CD14-positive monocyte (primary cell): Measurements from ENCODE around the gene EIF4G2. TPM values are rescaled to one million over a fixed set of nuclear protein-coding genes. Genes with fewer than 3 reads are reported as not detected.

Experiments
- DNase-seq, 3 donors: peaks; one replicate each; pipeline ENCODE4 v3.0.0-alpha.2; 2011 to 2022
- H2AFZ ChIP-seq: 2 replicates; pipeline ENCODE4 v1.6.0; 2012; ENCODE audit warnings: mild to moderate bottlenecking, low read depth, low read length, inconsistent platforms; ENCODE audit not compliant: insufficient read depth, poor library complexity, severe bottlenecking
- H3K27ac ChIP-seq, 2 donors: 1 replicate in 1 of 2; 2 replicates in 1 of 2; pipeline ENCODE4 v1.5.1; 2012 to 2013; ENCODE audit warnings: low read length in 2 of 2, control low read depth in 1 of 2, inconsistent platforms in 1 of 2, low read depth in 1 of 2, mild to moderate bottlenecking in 1 of 2
- H3K27me3 ChIP-seq, 2 donors: one replicate each; pipeline versions ENCODE4 v1.6.0 to v1.6.1; 2011 to 2013; ENCODE audit warnings: low read length in 2 of 2; ENCODE audit not compliant: control insufficient read depth in 2 of 2, insufficient read depth in 2 of 2
- H3K36me3 ChIP-seq, 2 donors: replicated peaks in 1 of 2; 1 replicate in 1 of 2; 2 replicates in 1 of 2; pipeline versions ENCODE4 v1.5.1 to v1.6.1; 2012 to 2013; ENCODE audit warnings: low read length in 2 of 2, control low read depth in 1 of 2, inconsistent platforms in 1 of 2, mild to moderate bottlenecking in 1 of 2; ENCODE audit not compliant: insufficient read depth in 2 of 2, control insufficient read depth in 1 of 2
- H3K4me1 ChIP-seq, 2 donors: 1 replicate in 1 of 2; 2 replicates in 1 of 2; pipeline versions ENCODE4 v1.5.1 to v1.6.1; 2012 to 2013; ENCODE audit warnings: low read length in 2 of 2, control low read depth in 1 of 2, inconsistent platforms in 1 of 2, mild to moderate bottlenecking in 1 of 2, moderate library complexity in 1 of 2; ENCODE audit not compliant: insufficient read depth in 2 of 2, control insufficient read depth in 1 of 2
- H3K4me2 ChIP-seq: replicated peaks from 2 replicates; pipeline ENCODE3; 2012; ENCODE audit warnings: low read length, moderate library complexity, mild to moderate bottlenecking; ENCODE audit not compliant: poor library complexity, severe bottlenecking; ENCODE audit errors: extremely low read depth
- H3K4me3 ChIP-seq, 3 experiments: fragments of 200-600 bp in 1 of 3; sonication (generic) in 1 of 3; replicated peaks in 1 of 3; 1 replicate in 2 of 3; 2 replicates in 1 of 3; pipeline ENCODE4 v1.5.1; 2011 to 2013; ENCODE audit warnings: low read length in 3 of 3, mild to moderate bottlenecking in 3 of 3, control low read depth in 2 of 3, low read depth in 2 of 3, inconsistent platforms in 1 of 3, moderate library complexity in 1 of 3
- H3K79me2 ChIP-seq: 2 replicates; pipeline ENCODE4 v1.6.0; 2012; ENCODE audit warnings: mild to moderate bottlenecking, control low read depth, inconsistent platforms, low read length, moderate library complexity; ENCODE audit not compliant: insufficient read depth
- H3K9ac ChIP-seq: 2 replicates; pipeline ENCODE4 v1.6.0; 2017; ENCODE audit warnings: low read length, mild to moderate bottlenecking; ENCODE audit not compliant: insufficient read depth, poor library complexity, severe bottlenecking
- H3K9me3 ChIP-seq, 2 donors: replicated peaks in 1 of 2; 1 replicate in 1 of 2; 2 replicates in 1 of 2; pipeline versions ENCODE4 v1.5.1 to v1.6.1; 2012 to 2013; ENCODE audit warnings: low read length in 2 of 2, control low read depth in 1 of 2; ENCODE audit not compliant: control insufficient read depth in 1 of 2, insufficient read depth in 1 of 2
- H4K20me1 ChIP-seq: 2 replicates; pipeline ENCODE4 v1.6.0; 2012; ENCODE audit warnings: mild to moderate bottlenecking, low read length, control low read depth, moderate library complexity; ENCODE audit not compliant: insufficient read depth
- H3K27ac Mint-ChIP-seq, 7 donors: one replicate each; pipeline ENCODE4 v1.8.0; 2020; ENCODE audit warnings: mild to moderate bottlenecking in 7 of 7, mixed read lengths in 7 of 7, moderate library complexity in 6 of 7, inconsistent platforms in 2 of 7
- H3K27me3 Mint-ChIP-seq, 3 donors: one replicate each; pipeline ENCODE4 v1.8.0; 2021 to 2022; ENCODE audit warnings: low read depth in 3 of 3, mild to moderate bottlenecking in 3 of 3, mixed read lengths in 3 of 3, moderate library complexity in 3 of 3, inconsistent platforms in 1 of 3
- H3K36me3 Mint-ChIP-seq, 2 donors: one replicate each; pipeline ENCODE4 v1.8.0; 2020; ENCODE audit warnings: mixed read lengths in 2 of 2, inconsistent platforms in 1 of 2, mild to moderate bottlenecking in 1 of 2
- H3K4me1 Mint-ChIP-seq: one replicate; pipeline ENCODE4 v1.8.0; 2020; ENCODE audit warnings: mild to moderate bottlenecking, mixed read lengths
- H3K4me3 Mint-ChIP-seq, 2 donors: one replicate each; pipeline ENCODE4 v1.8.0; 2020; ENCODE audit warnings: mild to moderate bottlenecking in 2 of 2, mixed read lengths in 2 of 2, moderate library complexity in 1 of 2
- H3K9me3 Mint-ChIP-seq, 7 donors: one replicate each; pipeline ENCODE4 v1.8.0; 2020 to 2022; ENCODE audit warnings: mixed read lengths in 7 of 7, mild to moderate bottlenecking in 6 of 7, moderate library complexity in 6 of 7, inconsistent platforms in 2 of 7
- WGBS: methylation state at CpG from one replicate; pipeline ENCODE4 v1.1.5; 2013; ENCODE audit warnings: missing lambda C conversion rate; ENCODE audit not compliant: insufficient coverage; 5-methylcytosine and 5-hydroxymethylcytosine counted together
- intact Hi-C, 2 donors: fragments of 100-400 bp; cut with micrococcal nuclease; formaldehyde crosslinking; loops; one replicate each; pipeline versions ENCODE4 v1.15.0 to v1.15.1; 2023
- polyA plus RNA-seq, 3 donors: library from polyadenylated mRNA; depleted of rRNA in 1 of 3; unstranded in 2 of 3; stranded (reverse) in 1 of 3; fragments of 300-500 nt in 2 of 3; fragments of >200 nt in 1 of 3; fragmentation: Illumina TruSeq in 2 of 3; gene quantifications; 1 replicate in 2 of 3; 2 replicates in 1 of 3; pipeline ENCODE4 v1.2.3, GENCODE V29; 2012 to 2021
- TF ChIP-seq, protein P1 (sequence below): fragments of 200-600 bp; IDR thresholded peaks from one replicate; pipeline ENCODE4 v1.8.0; 2022; ENCODE audit warnings: antibody characterized with exemption, mild to moderate bottlenecking

The EIF4G2 gene
- polyA plus RNA-seq, 3 donors, result 334 to 439 (median 386) TPM

- no peak overlapping the region for H3K4me2 ChIP-seq
- H3K4me3 ChIP-seq, result no peak overlapping the region
- Mint-ChIP-seq H3K4me3 (no peak overlapping the region), H3K27me3 (peaks cover 7 to 16% (median 9%) of the 10 kb centered on the region in 3 donors), H3K36me3 (peaks cover 55 to 57% of the 10 kb centered on the region in 2 donors), H3K4me1 (peaks cover 48% of the 10 kb centered on the region), H3K27ac (peak overlapping the region; percentile 13 to 92 (median 66)), H3K9me3 (peaks cover 0 to 4% (median 0%) of the 10 kb centered on the region in 7 donors)
- H3K9me3 ChIP-seq, result no peaks in the 10 kb centered on the region
- 100% methylated on average over 2 of the region's 2 CpGs for whole genome bisulfite sequencing
- H3K36me3 ChIP-seq, result peaks cover 48 to 56% of the 10 kb centered on the region in 2 donors
- H3K4me1 ChIP-seq, result peaks cover 40 to 46% of the 10 kb centered on the region in 2 donors
- TF ChIP-seq, protein P1, sequence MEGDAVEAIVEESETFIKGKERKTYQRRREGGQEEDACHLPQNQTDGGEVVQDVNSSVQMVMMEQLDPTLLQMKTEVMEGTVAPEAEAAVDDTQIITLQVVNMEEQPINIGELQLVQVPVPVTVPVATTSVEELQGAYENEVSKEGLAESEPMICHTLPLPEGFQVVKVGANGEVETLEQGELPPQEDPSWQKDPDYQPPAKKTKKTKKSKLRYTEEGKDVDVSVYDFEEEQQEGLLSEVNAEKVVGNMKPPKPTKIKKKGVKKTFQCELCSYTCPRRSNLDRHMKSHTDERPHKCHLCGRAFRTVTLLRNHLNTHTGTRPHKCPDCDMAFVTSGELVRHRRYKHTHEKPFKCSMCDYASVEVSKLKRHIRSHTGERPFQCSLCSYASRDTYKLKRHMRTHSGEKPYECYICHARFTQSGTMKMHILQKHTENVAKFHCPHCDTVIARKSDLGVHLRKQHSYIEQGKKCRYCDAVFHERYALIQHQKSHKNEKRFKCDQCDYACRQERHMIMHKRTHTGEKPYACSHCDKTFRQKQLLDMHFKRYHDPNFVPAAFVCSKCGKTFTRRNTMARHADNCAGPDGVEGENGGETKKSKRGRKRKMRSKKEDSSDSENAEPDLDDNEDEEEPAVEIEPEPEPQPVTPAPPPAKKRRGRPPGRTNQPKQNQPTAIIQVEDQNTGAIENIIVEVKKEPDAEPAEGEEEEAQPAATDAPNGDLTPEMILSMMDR, result no peak
- H4K20me1 ChIP-seq, result peaks cover 43% of the 10 kb centered on the region
- intact Hi-C loops, result loop anchor here in 1 of 2 donors (10.0 kb wide), 1 partner anchor 989 kb away; no protein-coding TSS in a partner anchor
- H3K9ac ChIP-seq, result no peak overlapping the region
- H3K27me3 ChIP-seq, result peaks cover 0 to 4% of the 10 kb centered on the region in 2 donors
- DNase-seq, result no peak
- peak overlapping the region in 1 of 2 donors; percentile 80 for H3K27ac ChIP-seq
- no peak overlapping the region for H2AFZ ChIP-seq
- H3K79me2 ChIP-seq, result peaks cover 5% of the 10 kb centered on the region
Measured at GRCh38 chr11:10796191-10796590, 12.5 kb downstream of the EIF4G2 start.

- Histone ChIP-seq H3K9ac (no peak overlapping the region), H3K4me1 (peaks cover 30 to 32% of the 10 kb centered on the region in 2 donors), H2AFZ (no peak overlapping the region), H3K4me2 (no peak overlapping the region), H3K9me3 (no peaks in the 10 kb centered on the region), H3K79me2 (no peaks in the 10 kb centered on the region), H4K20me1 (peaks cover 24% of the 10 kb centered on the region), H3K36me3 (peaks cover 22 to 31% of the 10 kb centered on the region in 2 donors), H3K27me3 (peaks cover 0 to 4% of the 10 kb centered on the region in 2 donors), H3K27ac (no peak overlapping the region), H3K4me3 (no peak overlapping the region)
- intact Hi-C loops, result loop anchor here (2.0 to 10.0 kb wide), 3 partner anchors 229 to 991 kb away; no protein-coding TSS in a partner anchor
- Mint-ChIP-seq H3K27me3 (peaks cover 9 to 23% (median 10%) of the 10 kb centered on the region in 3 donors), H3K4me1 (peaks cover 40% of the 10 kb centered on the region), H3K27ac (no peak overlapping the region), H3K4me3 (peak overlapping the region in 1 of 2 donors; percentile 62), H3K36me3 (peaks cover 30 to 32% of the 10 kb centered on the region in 2 donors), H3K9me3 (peaks cover 0 to 4% (median 0%) of the 10 kb centered on the region in 7 donors)
- 81% methylated on average over 6 of the region's 11 CpGs for WGBS
- DNase-seq, result no peak
- TF ChIP-seq, protein P1, result no peak
Measured at GRCh38 chr11:10793470-10794255, 15.1 kb downstream of the EIF4G2 start.
